Prostate gland (tissue), 2 donors: ENCODE measurements around the gene TMED4.

ENCODE experiments used
- POLR2A ChIP-seq: fragments of 450-650 bp; IDR thresholded peaks from one replicate; pipeline ENCODE4 v1.6.1; 2016; ENCODE audit warnings: antibody characterized with exemption, mild to moderate bottlenecking
- TF ChIP-seq, protein P1 (sequence below), 4 experiments: fragments of 200-600 bp in 2 of 4; fragments of 450-650 bp in 2 of 4; sonication (generic) in 2 of 4; IDR thresholded peaks; 1 replicate in 3 of 4; 2 replicates in 1 of 4; pipeline ENCODE4 v1.5.1; 2016 to 2019; ENCODE audit warnings: antibody characterized with exemption in 4 of 4, mild to moderate bottlenecking in 2 of 4, moderate library complexity in 2 of 4

DNA sequence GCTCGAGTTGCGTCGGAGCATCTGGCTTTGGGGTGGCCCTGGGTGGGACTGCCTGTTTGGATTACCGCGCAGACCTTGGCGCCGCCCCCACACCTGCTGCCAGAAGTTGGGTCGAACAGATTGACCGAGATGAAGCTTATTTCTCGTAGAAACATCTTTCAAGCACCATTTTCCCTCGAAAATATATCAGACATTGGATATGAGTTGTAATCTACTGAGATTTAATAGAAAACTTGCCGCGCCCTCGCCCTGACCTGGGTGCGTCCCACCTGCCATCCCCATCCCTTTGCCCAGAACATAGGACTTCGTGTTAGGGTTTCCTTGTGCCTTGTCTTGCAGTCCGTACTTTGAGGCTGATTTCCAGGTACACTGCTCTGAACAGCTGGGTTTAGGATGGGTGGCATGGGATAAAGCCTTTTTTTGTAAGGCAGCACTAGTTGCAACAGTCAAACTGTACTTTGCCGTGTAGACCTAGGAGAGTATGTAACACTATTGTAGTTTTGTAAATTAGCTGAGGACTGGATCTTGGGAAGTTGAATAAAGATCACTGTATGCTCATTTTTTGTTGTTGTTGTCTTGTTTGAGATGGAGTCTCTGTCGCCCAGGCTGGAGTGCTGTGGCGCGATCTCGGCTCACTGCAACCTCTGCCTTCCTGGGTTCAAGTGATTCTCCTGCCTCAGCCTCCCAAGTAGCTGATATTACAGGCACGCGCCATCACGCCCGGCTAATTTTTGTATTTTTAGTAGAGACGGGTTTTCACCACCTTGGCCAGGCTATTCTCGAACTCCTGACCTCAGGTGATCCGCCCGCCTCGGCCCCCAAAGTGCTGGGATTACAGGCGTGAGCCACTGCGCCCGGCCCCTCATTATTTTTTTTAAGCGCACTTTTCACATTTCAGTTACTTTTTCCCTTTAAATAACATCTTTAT, 25.4 kb upstream of the TMED4 start:
- TF ChIP-seq, protein P1, sequence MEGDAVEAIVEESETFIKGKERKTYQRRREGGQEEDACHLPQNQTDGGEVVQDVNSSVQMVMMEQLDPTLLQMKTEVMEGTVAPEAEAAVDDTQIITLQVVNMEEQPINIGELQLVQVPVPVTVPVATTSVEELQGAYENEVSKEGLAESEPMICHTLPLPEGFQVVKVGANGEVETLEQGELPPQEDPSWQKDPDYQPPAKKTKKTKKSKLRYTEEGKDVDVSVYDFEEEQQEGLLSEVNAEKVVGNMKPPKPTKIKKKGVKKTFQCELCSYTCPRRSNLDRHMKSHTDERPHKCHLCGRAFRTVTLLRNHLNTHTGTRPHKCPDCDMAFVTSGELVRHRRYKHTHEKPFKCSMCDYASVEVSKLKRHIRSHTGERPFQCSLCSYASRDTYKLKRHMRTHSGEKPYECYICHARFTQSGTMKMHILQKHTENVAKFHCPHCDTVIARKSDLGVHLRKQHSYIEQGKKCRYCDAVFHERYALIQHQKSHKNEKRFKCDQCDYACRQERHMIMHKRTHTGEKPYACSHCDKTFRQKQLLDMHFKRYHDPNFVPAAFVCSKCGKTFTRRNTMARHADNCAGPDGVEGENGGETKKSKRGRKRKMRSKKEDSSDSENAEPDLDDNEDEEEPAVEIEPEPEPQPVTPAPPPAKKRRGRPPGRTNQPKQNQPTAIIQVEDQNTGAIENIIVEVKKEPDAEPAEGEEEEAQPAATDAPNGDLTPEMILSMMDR (IDR thresholded peaks at IDR 0.05) = no peak
- no peak for TF ChIP-seq POLR2A
